SK-N-SH treated with all-trans-retinoic acid at 6 μM for 48 hours (cell line): ENCODE results near the gene CCDC178.

Experiments
- ARNTL ChIP-seq: fragments of 450-650 bp; formaldehyde crosslinking; IDR thresholded peaks from 2 replicates; pipeline ENCODE4 v1.5.0; 2020; ENCODE audit warnings: low read depth, mild to moderate bottlenecking, moderate library complexity, borderline replicate concordance
- CREB5 ChIP-seq: fragments of 250-450 bp; sonication (Bioruptor Pico); IDR thresholded peaks from 2 replicates; pipeline ENCODE4 v1.5.1; 2020; ENCODE audit warnings: low read depth, mild to moderate bottlenecking, moderate library complexity
- CSDC2 ChIP-seq: fragments of 250-450 bp; sonication (Bioruptor Pico); IDR thresholded peaks from 2 replicates; pipeline ENCODE4 v1.5.0; 2020; ENCODE audit warnings: mild to moderate bottlenecking, moderate library complexity
- ESRRG ChIP-seq: fragments of 250-450 bp; sonication (Bioruptor Pico); IDR thresholded peaks from 2 replicates; pipeline ENCODE4 v1.6.1; 2021; ENCODE audit warnings: mild to moderate bottlenecking
- ZFP3 ChIP-seq: fragments of 250-450 bp; sonication (Bioruptor Pico); IDR thresholded peaks from 2 replicates; pipeline ENCODE4 v1.5.0; 2020; ENCODE audit warnings: mild to moderate bottlenecking, moderate library complexity
- ZFP30 ChIP-seq: fragments of 450-650 bp; formaldehyde crosslinking; IDR thresholded peaks from 2 replicates; pipeline ENCODE4 v1.5.0; 2022; ENCODE audit warnings: mild to moderate bottlenecking, moderate library complexity
- TF ChIP-seq, protein P1 (sequence below): fragments of 250-450 bp; sonication (Bioruptor Pico); IDR thresholded peaks from 2 replicates; pipeline ENCODE4 v1.5.0; 2020; ENCODE audit warnings: mild to moderate bottlenecking, moderate library complexity
- TF ChIP-seq, protein P2 (sequence below): fragments of 250-450 bp; sonication (Bioruptor Pico); IDR thresholded peaks from 2 replicates; pipeline ENCODE4 v1.8.0; 2020; ENCODE audit warnings: mild to moderate bottlenecking, moderate library complexity, borderline replicate concordance

GRCh38 chr18:33326975-33327374 lies 113.5 kb downstream of the CCDC178 start:
- TF ChIP-seq ARNTL (CRISPR knock-in tag) (no peak), ESRRG (no peak), ZFP3 (CRISPR knock-in tag) (no peak), ZFP30 (CRISPR knock-in tag) (no peak), CREB5 (CRISPR knock-in tag) (no peak), CSDC2 (CRISPR knock-in tag) (no peak)
- TF ChIP-seq, protein P1, sequence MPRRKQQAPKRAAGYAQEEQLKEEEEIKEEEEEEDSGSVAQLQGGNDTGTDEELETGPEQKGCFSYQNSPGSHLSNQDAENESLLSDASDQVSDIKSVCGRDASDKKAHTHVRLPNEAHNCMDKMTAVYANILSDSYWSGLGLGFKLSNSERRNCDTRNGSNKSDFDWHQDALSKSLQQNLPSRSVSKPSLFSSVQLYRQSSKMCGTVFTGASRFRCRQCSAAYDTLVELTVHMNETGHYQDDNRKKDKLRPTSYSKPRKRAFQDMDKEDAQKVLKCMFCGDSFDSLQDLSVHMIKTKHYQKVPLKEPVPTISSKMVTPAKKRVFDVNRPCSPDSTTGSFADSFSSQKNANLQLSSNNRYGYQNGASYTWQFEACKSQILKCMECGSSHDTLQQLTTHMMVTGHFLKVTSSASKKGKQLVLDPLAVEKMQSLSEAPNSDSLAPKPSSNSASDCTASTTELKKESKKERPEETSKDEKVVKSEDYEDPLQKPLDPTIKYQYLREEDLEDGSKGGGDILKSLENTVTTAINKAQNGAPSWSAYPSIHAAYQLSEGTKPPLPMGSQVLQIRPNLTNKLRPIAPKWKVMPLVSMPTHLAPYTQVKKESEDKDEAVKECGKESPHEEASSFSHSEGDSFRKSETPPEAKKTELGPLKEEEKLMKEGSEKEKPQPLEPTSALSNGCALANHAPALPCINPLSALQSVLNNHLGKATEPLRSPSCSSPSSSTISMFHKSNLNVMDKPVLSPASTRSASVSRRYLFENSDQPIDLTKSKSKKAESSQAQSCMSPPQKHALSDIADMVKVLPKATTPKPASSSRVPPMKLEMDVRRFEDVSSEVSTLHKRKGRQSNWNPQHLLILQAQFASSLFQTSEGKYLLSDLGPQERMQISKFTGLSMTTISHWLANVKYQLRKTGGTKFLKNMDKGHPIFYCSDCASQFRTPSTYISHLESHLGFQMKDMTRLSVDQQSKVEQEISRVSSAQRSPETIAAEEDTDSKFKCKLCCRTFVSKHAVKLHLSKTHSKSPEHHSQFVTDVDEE (CRISPR knock-in tag) = no peak
- TF ChIP-seq, protein P2, sequence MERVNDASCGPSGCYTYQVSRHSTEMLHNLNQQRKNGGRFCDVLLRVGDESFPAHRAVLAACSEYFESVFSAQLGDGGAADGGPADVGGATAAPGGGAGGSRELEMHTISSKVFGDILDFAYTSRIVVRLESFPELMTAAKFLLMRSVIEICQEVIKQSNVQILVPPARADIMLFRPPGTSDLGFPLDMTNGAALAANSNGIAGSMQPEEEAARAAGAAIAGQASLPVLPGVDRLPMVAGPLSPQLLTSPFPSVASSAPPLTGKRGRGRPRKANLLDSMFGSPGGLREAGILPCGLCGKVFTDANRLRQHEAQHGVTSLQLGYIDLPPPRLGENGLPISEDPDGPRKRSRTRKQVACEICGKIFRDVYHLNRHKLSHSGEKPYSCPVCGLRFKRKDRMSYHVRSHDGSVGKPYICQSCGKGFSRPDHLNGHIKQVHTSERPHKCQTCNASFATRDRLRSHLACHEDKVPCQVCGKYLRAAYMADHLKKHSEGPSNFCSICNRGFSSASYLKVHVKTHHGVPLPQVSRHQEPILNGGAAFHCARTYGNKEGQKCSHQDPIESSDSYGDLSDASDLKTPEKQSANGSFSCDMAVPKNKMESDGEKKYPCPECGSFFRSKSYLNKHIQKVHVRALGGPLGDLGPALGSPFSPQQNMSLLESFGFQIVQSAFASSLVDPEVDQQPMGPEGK (CRISPR knock-in tag) = no peak
